ENCODE results near the gene AFAP1.
"Not testable (repeated sequence)": the region's sequence is repeated elsewhere in the genome, so short reads cannot be mapped to it uniquely, and the experiment has no call there.

The AFAP1 gene

GRCh38 chr4:7944599-7945220 is 5.0 kb upstream of the AFAP1 start:
- DNase-seq: no peak

GRCh38 chr4:7943688-7944087 is 4.0 kb upstream of the AFAP1 start:
- DNase-seq: not testable (repeated sequence)

- no peak for DNase-seq
Measured at GRCh38 chr4:7943211-7943610, 3.5 kb upstream of the AFAP1 start.

- DNase-seq: no peak
Measured at GRCh38 chr4:7941965-7942496, 2.4 kb upstream of the AFAP1 start.

- DNase-seq: no peak
Measured at GRCh38 chr4:7941111-7941964, 1.7 kb upstream of the AFAP1 start.

- no peak for DNase-seq
Measured at GRCh38 chr4:7938609-7939376, 868 bp downstream of the AFAP1 start.

GRCh38 chr4:7938266-7938608 is 1.4 kb downstream of the AFAP1 start:
- DNase-seq: no peak

GRCh38 chr4:7937006-7937405 is 2.7 kb downstream of the AFAP1 start:
- no peak for DNase-seq

- DNase-seq: no peak
Measured at GRCh38 chr4:7933651-7934510, 5.8 kb downstream of the AFAP1 start.

- DNase-seq: no peak
Measured at GRCh38 chr4:7932287-7932686, 7.4 kb downstream of the AFAP1 start.

- peak in 1 of 2 experiments; percentile 42 for DNase-seq
Measured at GRCh38 chr4:7929118-7929951, 10.3 kb downstream of the AFAP1 start.

- DNase-seq: no peak
Measured at GRCh38 chr4:7928711-7929110, 10.9 kb downstream of the AFAP1 start.

- no peak for DNase-seq
Measured at GRCh38 chr4:7926822-7927221, 12.8 kb downstream of the AFAP1 start.

- DNase-seq: no peak
Measured at GRCh38 chr4:7924570-7924969, 15.1 kb downstream of the AFAP1 start.

- DNase-seq: no peak
Measured at GRCh38 chr4:7924163-7924562, 15.5 kb downstream of the AFAP1 start.

- DNase-seq: no peak
Measured at GRCh38 chr4:7922466-7922865, 17.2 kb downstream of the AFAP1 start.

GRCh38 chr4:7918981-7919380 is 20.7 kb downstream of the AFAP1 start:
- no peak for DNase-seq

- DNase-seq: not testable (repeated sequence)
Measured at GRCh38 chr4:7918187-7918586, 21.5 kb downstream of the AFAP1 start.

GRCh38 chr4:7917669-7918068 is 22.0 kb downstream of the AFAP1 start:
- DNase-seq: no peak

GRCh38 chr4:7915875-7916242 is 23.8 kb downstream of the AFAP1 start:
- DNase-seq: no peak

- no peak for DNase-seq
Measured at GRCh38 chr4:7912826-7913225, 26.8 kb downstream of the AFAP1 start.
